ENCODE results near the gene HDDC2. TPM values are rescaled to one million over a fixed set of nuclear protein-coding genes. Genes with fewer than 3 reads are reported as not detected.

The HDDC2 gene
- total RNA-seq, 1 experiment from 2014 or later, result 95.6 TPM

- no peak for TF ChIP-seq ZBTB33 (IDR thresholded peaks at IDR 0.05; ENCODE audit: extremely low read depth, insufficient replicate concordance, low read length)
- TF ChIP-seq POLR2AphosphoS5 (IDR thresholded peaks at IDR 0.05; ENCODE audit: low read depth, low read length), result no peak
- no peak for TF ChIP-seq CTCF (IDR thresholded peaks at IDR 0.05 in 2 of 3, conservative IDR thresholded peaks at IDR 0.05 in 1 of 3; ENCODE audit: borderline replicate concordance in 1 of 3, insufficient read depth in 1 of 3, low read depth in 2 of 3, low read length in 2 of 3)
- no peak for TF ChIP-seq ZNF274 (IDR thresholded peaks at IDR 0.05; ENCODE audit: low read depth, low read length)
- TF ChIP-seq POLR2A (IDR thresholded peaks at IDR 0.05; ENCODE audit: borderline replicate concordance, extremely low read depth, insufficient read depth, insufficient read length), result no peak
- no peak for TF ChIP-seq JUND (IDR thresholded peaks at IDR 0.05)
- TF ChIP-seq SP1 (IDR thresholded peaks at IDR 0.05; ENCODE audit: low read depth), result no peak
- no peak for TF ChIP-seq EGR1 (IDR thresholded peaks at IDR 0.05; ENCODE audit: low read depth)
- no peak for TF ChIP-seq ELF1 (IDR thresholded peaks at IDR 0.05; ENCODE audit: borderline replicate concordance, low read depth)
Measured at GRCh38 chr6:125252891-125253290, 48.9 kb downstream of the HDDC2 start (continued).

GRCh38 chr6:125251516-125252220, 50.1 kb downstream of the HDDC2 start:
- ChIA-PET CTCF (no interaction called here), RAD21 (ENCODE audit: low non-redundant PET in 1 of 2, low total read pairs in 2 of 2, uncharacterized antibody in 2 of 2, unreplicated experiment in 2 of 2) (no interaction called here), POLR2A (interaction anchor here (0.6 kb wide), 1 partner anchor 10 kb away, joined by 3 read pairs; no protein-coding TSS in a partner anchor)
- no TSS peak for BruUV-seq (replicated peaks)
- Histone ChIP-seq H3K79me2 (ENCODE audit: insufficient read depth, low read length) (no peaks in the 10 kb centered on the region), H4K20me1 (ENCODE audit: insufficient read depth) (no peaks in the 10 kb centered on the region), H3K4me3 (replicated peaks in 1 of 2; ENCODE audit: low read depth in 1 of 2, low read length in 2 of 2) (no peak overlapping the region), H3K27me3 (ENCODE audit: insufficient read depth, low read length) (no peaks in the 10 kb centered on the region), H3K9ac (ENCODE audit: low read length) (no peak overlapping the region), H2AFZ (ENCODE audit: low read depth, low read length, poor library complexity, severe bottlenecking) (no peak overlapping the region), H3K4me1 (ENCODE audit: control insufficient read depth in 1 of 2, insufficient read depth in 2 of 2, low read length in 2 of 2) (no peaks in the 10 kb centered on the region), H3K4me2 (ENCODE audit: low read length) (no peak overlapping the region), H3K9me3 (ENCODE audit: control insufficient read depth in 1 of 2, insufficient read depth in 1 of 2, low read depth in 1 of 2, low read length in 2 of 2) (no peaks in the 10 kb centered on the region), H3K27ac (ENCODE audit: low read depth, low read length) (no peak overlapping the region), H3K36me3 (ENCODE audit: control insufficient read depth in 1 of 2, insufficient read depth in 2 of 2, low read length in 2 of 2) (no peaks in the 10 kb centered on the region), H3K9me2 (ENCODE audit: insufficient read depth) (no peaks in the 10 kb centered on the region)
- ATAC-seq, result no peak
- DNase-seq (ENCODE audit: low read depth, low spot score), result no peak
- intact Hi-C loops (cut with micrococcal nuclease), result no loop called here
- TF ChIP-seq FOSL1 (IDR thresholded peaks at IDR 0.05; ENCODE audit: low read depth) (no peak), MAX (IDR thresholded peaks at IDR 0.05) (no peak), CEBPB (IDR thresholded peaks at IDR 0.05; ENCODE audit: low read depth) (no peak), POLR2A (IDR thresholded peaks at IDR 0.05; ENCODE audit: borderline replicate concordance, extremely low read depth, insufficient read depth, insufficient read length) (no peak), RAD21 (IDR thresholded peaks at IDR 0.05; ENCODE audit: low read depth) (no peak), REST (IDR thresholded peaks at IDR 0.05; ENCODE audit: low read depth) (no peak), POLR2AphosphoS5 (IDR thresholded peaks at IDR 0.05; ENCODE audit: low read depth, low read length) (no peak), CBX3 (IDR thresholded peaks at IDR 0.05; ENCODE audit: low read depth) (no peak), ZFX (IDR thresholded peaks at IDR 0.05) (no peak), ATF3 (IDR thresholded peaks at IDR 0.05) (no peak), TCF7L2 (IDR thresholded peaks at IDR 0.05; ENCODE audit: borderline replicate concordance, extremely low read depth, insufficient read depth, insufficient read length) (no peak)

All from HCT116 (cell line).